Suppressor macrophage treated with lipopolysaccharide for 1 hour (primary cell): Measurements from ENCODE around the gene ZNF512.
"Not testable (repeated sequence)": the region's sequence is repeated elsewhere in the genome, so short reads cannot be mapped to it uniquely, and the experiment has no call there.

Experiments used
- DNase-seq, 3 donors: peaks; one replicate each; pipeline ENCODE4 v3.0.0-alpha.2; 2020 to 2022

The ZNF512 gene

DNA sequence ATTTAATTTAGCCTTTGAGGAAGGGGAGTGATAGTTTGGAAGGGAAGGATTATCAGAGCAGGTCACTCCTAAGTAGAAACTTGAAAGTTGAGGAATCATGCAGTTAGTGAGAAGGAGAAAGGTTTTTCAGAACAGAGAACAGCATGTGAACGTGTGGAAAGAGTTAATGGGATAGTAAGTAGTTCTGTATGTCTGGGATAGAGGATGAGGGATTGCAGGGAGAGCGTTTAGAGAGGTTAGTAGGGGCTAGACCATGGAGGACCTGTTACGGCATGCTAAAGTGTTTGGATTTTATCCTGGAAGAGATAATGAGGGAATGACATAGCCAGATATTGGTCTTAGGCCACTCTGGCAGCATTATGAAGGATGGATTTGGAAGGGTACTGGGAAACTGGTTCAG lies 1.8 kb downstream of the ZNF512 start:
- DNase-seq, result no peak

DNA sequence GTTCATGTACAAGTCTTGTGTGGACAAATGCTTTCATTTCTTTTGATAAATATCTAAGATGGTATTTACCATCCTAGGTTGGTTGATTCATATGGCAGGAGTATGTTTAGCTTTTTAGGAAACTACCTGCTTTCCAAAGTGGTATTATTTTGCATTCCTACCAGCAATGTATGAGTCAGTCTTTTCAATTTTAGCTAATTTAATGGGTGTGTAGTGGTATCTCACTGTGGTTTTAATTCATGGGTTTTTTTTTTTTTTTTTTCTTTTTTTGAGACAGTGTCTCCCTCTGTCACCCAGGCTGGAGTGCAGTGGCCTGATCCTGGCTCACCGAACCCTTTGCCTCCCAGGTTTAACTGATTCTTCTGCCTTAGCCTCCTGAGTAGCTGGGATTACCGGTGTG lies 4.2 kb downstream of the ZNF512 start:
- DNase-seq, result no peak

DNA sequence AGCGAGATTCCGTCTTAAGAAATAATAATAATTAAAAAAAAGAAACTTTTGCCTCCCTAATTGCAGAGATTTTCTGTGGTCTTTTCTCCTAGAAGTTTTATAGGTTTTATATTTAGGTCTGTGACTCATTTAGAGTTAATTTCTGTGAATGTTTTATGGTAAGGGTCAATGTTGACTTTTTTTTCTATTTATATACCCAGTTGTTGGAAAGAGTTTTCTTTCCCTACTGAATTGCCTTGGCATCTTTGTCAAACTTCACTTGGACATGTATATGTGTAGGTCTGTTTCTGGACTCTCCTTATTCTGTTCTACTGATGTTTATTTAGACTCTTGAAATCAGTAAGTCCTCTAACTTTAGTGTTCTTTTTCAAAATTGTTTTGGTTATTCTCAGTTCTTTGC lies 5.5 kb downstream of the ZNF512 start:
- DNase-seq, result no peak

DNA sequence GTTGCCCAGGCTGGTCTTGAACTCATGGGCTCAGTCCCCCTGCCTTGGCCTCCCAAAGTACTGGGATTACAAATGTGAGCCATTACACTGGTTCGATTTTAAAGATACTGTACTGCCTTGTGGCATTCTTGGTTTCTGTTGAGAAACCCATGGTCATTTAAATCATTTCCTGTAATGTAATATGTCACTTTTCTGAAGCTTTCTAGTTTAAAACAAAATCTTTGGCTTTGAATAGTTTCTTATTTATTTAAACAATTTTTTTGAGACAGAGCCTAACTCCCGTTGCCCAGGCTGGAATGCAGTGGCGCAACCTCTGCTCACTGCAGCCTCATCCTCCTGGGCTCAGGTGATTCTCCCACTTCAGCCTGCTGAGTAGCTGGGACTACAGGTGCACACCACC lies 8.9 kb downstream of the ZNF512 start:
- no peak for DNase-seq

- no peak for DNase-seq
These were observed 10.4 kb downstream of the ZNF512 start for GRCh38 chr2:27593240-27593639.

DNA sequence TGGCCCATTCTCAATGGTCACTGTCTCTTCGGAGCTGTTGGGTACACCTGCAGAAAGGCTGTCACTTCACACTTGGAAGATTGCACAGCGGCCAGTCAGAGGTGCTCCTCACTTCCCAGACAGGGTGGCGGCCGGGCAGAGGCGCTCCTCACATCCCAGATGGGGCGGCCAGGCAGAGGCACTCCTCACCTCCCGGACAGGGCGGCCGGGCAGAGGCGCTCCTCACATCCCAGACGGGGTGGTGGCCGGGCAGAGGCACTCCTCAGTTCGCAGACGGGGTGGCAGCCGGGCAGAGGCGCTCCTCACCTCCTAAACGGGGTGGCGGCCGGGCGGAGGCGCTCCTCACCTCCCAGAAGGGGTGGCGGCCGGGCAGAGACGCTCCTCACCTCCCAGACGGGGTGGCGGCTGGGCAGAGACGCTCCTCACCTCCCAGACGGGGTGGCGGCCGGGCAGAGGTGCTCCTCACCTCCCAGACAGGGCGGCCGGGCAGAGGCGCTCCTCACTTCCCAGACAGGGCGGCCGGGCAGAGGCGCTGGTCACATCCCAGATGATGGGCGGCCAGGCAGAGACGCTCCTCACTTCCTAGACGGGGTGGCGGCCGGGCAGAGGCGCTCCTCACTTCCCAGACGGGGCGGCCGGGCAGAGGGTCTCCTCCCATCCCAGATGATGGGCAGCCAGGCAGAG lies 11.3 kb downstream of the ZNF512 start:
- DNase-seq, result not testable (repeated sequence)

DNA sequence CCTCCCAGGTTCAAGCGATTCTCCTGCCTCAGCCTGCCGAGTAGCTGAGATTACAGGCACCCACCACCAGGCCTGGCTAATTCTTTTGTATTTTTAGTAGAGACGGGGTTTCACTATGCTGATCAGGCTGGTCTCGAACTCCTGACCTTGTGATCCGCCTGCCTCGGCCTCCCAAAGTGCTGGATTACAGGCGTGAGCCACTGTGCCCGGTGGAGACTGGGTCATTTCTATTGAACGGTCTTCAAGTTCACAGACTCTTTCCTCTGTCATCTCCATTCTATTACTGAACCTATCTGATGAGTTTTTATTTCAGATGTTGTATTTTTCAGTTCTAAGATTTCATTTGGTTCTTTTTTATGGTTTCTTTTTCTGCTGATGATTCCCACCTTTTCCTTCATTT lies 12.6 kb downstream of the ZNF512 start:
- not testable (repeated sequence) for DNase-seq

- peak in 2 of 3 donors; percentile 5 to 16 for DNase-seq
These were observed 13.8 kb downstream of the ZNF512 start for GRCh38 chr2:27596627-27597026.

GRCh38 chr2:27606611-27607010 lies 23.8 kb downstream of the ZNF512 start:
- DNase-seq, result no peak

DNA sequence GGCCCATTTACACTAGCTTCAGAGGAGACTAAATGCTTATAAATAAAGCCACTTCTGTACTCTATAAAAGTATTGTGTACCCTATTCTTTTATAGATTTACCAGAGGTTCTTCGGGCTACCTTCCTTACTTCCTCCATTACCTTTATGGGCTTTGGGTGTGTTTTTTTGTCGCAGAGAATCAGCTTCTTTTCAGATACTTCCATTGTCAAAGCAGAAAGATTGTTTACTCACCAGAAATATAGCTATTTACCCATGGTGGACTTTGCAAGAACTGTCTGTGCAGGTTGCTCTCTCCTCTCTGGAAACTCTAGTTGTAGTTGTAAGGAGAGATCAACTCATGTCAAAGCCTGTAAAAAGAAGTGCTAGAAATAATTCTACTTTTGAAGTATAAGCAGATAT lies 31.1 kb downstream of the ZNF512 start:
- no peak for DNase-seq

- DNase-seq, result no peak
These were observed 32.5 kb downstream of the ZNF512 start for GRCh38 chr2:27615316-27615715.

DNA sequence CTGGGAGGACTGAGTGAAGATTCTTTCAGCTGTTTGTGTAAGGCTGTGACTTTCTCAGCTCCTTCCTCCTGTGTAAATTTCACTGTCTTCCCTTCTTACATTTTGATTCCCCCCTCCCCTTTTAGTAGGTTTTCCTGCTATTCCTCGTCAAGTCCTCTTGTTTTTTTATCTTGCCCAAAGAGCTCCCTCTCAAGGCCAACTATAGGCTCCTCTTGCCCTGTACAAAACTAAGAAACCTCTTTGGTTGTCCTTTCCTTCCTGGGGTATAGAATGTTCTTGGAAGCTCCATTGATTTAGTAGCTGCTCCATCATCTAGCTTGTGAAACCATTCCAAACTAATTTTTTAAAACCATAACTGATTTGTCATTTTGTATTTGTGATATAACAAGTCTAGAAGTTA lies 38.7 kb downstream of the ZNF512 start:
- no peak for DNase-seq

DNA sequence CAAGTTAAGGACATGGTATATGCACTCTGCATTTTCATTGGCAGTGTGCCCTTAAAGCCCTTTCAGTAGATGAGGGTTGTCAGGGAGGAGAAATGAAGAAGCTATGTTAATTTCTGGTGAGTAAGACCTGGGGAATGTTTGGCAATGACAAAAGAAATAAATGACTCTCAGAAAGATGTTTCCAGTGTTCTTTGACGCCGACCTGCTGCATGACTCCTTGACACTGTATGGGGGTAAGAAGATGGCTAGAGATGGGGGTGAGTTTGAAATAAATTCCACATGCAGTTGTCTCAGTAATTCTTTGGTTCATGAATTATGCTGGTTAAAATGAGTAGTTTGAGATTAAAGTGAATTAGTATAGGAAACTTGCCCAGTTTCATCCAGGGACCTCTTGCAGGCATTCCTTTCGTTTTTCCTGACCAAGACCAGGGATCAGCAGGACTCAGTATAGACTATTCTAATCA lies 40.1 kb downstream of the ZNF512 start:
- no peak for DNase-seq

DNA sequence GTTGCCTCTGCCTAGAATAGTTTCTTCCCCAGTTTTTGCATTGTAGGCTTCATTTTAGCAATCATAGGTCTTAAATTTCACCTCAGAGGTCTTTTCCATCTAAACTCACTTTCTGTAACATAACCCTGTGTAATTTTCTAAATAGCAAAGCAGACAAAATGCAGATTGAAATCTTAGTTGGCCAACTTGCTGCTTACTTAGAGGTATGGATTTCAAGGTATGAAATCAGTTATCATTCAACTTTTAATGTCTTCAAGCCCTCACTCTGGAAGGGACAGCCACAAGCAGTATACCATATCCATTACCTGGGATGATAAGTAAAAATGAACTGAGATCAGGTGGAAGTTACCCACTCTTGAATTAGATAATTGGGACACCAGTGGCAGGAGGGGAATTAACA lies 42.1 kb downstream of the ZNF512 start:
- DNase-seq, result no peak

DNA sequence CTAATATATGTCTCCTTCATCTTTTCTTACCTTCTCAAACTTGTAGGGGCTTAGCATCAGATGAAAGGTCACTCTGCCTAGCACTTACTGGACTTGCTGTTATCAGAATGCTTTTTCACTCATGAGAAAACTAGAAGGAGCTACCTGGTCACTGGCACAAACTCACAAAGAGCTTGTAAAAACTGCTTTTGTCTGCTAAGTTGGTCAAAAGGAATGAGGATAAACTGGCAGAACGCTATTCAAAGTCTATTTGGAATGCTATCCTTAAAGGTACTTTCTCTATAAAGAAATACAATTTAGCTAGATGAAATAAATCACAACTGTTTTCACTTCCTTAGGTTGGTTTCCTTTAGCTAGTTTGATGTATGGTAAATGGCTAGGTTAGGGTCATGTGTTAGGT lies 43.5 kb downstream of the ZNF512 start:
- DNase-seq, result not testable (repeated sequence)

GRCh38 chr2:27626921-27627320 lies 44.1 kb downstream of the ZNF512 start:
- peak in 2 of 3 donors; percentile 27 to 30 for DNase-seq

GRCh38 chr2:27627963-27628766 lies 45.3 kb downstream of the ZNF512 start:
- peak; percentile 52 to 83 (median 67) for DNase-seq

GRCh38 chr2:27628767-27629709 lies 46.2 kb downstream of the ZNF512 start, which contains the start of the genes CCDC121 and GPN1:
CCDC121 (minus strand) TSS chr2:27629012; CDS start chr2:27627799, 1,213 bp downstream.
GPN1 (plus strand) TSS chr2:27629050; CDS start chr2:27629059, 9 bp downstream.
- peak; percentile 97 to 98 (median 97) for DNase-seq

GRCh38 chr2:27630257-27630656 lies 47.4 kb downstream of the ZNF512 start:
- not testable (repeated sequence) for DNase-seq

GRCh38 chr2:27634291-27634690 lies 51.4 kb downstream of the ZNF512 start:
- no peak for DNase-seq

DNA sequence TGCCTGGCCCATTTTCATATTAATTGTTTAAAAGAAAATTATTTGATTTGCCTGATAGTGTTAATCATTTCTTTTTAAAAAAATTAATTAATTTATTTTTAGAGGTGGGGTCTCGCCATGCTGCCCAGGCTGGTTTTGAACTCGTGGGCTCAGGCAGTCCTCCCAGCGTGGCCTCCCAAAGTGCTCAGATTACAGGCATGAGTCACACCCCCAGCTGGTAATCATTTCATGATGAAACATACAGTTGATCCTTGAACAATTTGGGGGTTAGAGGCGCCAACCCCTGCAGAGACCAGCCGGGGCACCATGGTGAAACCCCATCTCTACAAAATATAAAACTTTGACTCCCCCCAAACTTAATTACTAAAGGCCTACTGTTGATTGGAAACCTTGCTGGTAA lies 53.9 kb downstream of the ZNF512 start:
- DNase-seq, result no peak

DNA sequence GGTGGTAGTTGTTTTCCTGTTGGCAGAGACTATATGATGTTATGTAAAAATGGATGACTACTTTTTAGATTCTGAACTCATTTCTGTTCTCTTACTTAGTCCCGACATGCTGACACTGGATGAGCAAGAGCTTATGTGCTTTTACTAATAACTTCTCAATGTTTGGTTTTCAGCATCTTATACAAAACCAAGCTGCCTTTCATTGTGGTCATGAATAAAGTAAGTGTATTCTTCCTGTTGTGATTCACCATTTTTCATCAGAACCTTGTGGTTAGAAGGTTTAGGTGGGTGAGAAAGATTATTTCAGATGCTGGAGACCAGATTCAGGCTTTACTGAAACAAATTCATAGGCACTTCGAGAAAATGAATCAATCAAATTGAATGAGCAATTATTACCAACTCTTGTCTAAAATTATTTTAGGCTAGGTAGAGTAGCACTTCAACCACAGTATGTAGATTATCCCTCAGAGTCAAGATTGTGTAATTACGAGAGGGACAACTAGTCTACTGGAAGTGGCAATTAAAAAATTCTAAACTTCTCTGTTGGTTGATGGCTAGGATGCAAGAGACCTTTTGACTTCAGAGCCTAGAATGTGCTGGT lies 55.3 kb downstream of the ZNF512 start:
- DNase-seq, result no peak
